HEK293 (cell line): Measurements from ENCODE around the gene DIP2B.
A peak's percentile ranks its signal among the peaks of the same experiment; 100 is the strongest.

ENCODE experiments used
- CTCF ChIA-PET: fragments of 350-600 bp; formaldehyde crosslinking; extraction: SDS; loops from one replicate; lab custom pipeline; 2021; ENCODE audit warnings: antibody characterized with exemption; lab: Yijun Ruan, JAX
- POLR2A ChIA-PET: fragments of 300-600 bp; formaldehyde crosslinking; extraction: SDS; loops from one replicate; lab custom pipeline; 2020; ENCODE audit warnings: antibody characterized with exemption, inconsistent platforms; lab: Yijun Ruan, JAX
- H3K27ac ChIP-seq: fragments of 200-500 bp; sonication (Bioruptor generic); 2 replicates; pipeline ENCODE4 v1.5.1; 2014; ENCODE audit warnings: low read depth, low read length, control low read depth, inconsistent platforms; ENCODE audit errors: extremely low read depth
- H3K36me3 ChIP-seq, 2 experiments: fragments of 200-500 bp in 1 of 2; sonication (Bioruptor generic) in 1 of 2; 1 replicate in 1 of 2; 2 replicates in 1 of 2; pipeline ENCODE4 v1.5.1; 2014 to 2017; ENCODE audit warnings: inconsistent platforms in 2 of 2, low read length in 2 of 2; ENCODE audit not compliant: control insufficient read depth in 2 of 2, insufficient read depth in 1 of 2
- H3K4me1 ChIP-seq: fragments of 200-500 bp; sonication (Bioruptor generic); 2 replicates; pipeline ENCODE4 v1.5.1; 2014; ENCODE audit warnings: mild to moderate bottlenecking, low read length, inconsistent platforms; ENCODE audit not compliant: control insufficient read depth, insufficient read depth
- H3K4me3 ChIP-seq: 2 replicates; pipeline ENCODE4 v1.5.1; 2011; ENCODE audit warnings: low read depth, mild to moderate bottlenecking, control low read depth, low read length, moderate library complexity
- H3K9me3 ChIP-seq: fragments of 200-500 bp; sonication (Bioruptor generic); 2 replicates; pipeline ENCODE4 v1.5.1; 2014; ENCODE audit warnings: low read depth, low read length, inconsistent platforms; ENCODE audit not compliant: control insufficient read depth, insufficient read depth
- BCL11A ChIP-seq: fragments of 450-650 bp; formaldehyde crosslinking; IDR thresholded peaks from 2 replicates; pipeline ENCODE4 v1.5.1; 2016; ENCODE audit warnings: low read depth, missing biosample characterization, missing genetic modification characterization
- GFI1B ChIP-seq: fragments of 450-650 bp; formaldehyde crosslinking; IDR thresholded peaks from 2 replicates; pipeline ENCODE4 v1.5.1; 2016; ENCODE audit warnings: missing biosample characterization, missing genetic modification characterization
- MYNN ChIP-seq: fragments of 450-650 bp; formaldehyde crosslinking; IDR thresholded peaks from 2 replicates; pipeline ENCODE4 v1.5.1; 2016; ENCODE audit warnings: missing biosample characterization, missing genetic modification characterization, borderline replicate concordance
- PRDM6 ChIP-seq: fragments of 450-650 bp; formaldehyde crosslinking; IDR thresholded peaks from 2 replicates; pipeline ENCODE4 v1.5.1; 2017; ENCODE audit warnings: missing biosample characterization, missing genetic modification characterization
- RBAK ChIP-seq: fragments of 450-650 bp; formaldehyde crosslinking; IDR thresholded peaks from 2 replicates; pipeline ENCODE4 v1.5.1; 2016; ENCODE audit warnings: missing biosample characterization, missing genetic modification characterization
- TRIM28 ChIP-seq: IDR thresholded peaks from 2 replicates; pipeline ENCODE4 v1.6.1; 2011; ENCODE audit warnings: low read length, control low read depth, borderline replicate concordance
- ZBTB1 ChIP-seq: fragments of 450-650 bp; formaldehyde crosslinking; IDR thresholded peaks from 2 replicates; pipeline ENCODE4 v1.5.1; 2016; ENCODE audit warnings: missing biosample characterization, missing genetic modification characterization
- ZBTB20 ChIP-seq: fragments of 450-650 bp; formaldehyde crosslinking; IDR thresholded peaks from 2 replicates; pipeline ENCODE4 v1.5.1; 2016; ENCODE audit warnings: missing biosample characterization, missing genetic modification characterization
- ZBTB48 ChIP-seq: fragments of 450-650 bp; formaldehyde crosslinking; IDR thresholded peaks from 2 replicates; pipeline ENCODE4 v1.5.1; 2016; ENCODE audit warnings: missing biosample characterization, missing genetic modification characterization
- ZBTB7A ChIP-seq: fragments of 450-650 bp; formaldehyde crosslinking; IDR thresholded peaks from 2 replicates; pipeline ENCODE4 v1.5.1; 2016; ENCODE audit warnings: low read depth, missing biosample characterization, missing genetic modification characterization
- ZIC2 ChIP-seq: fragments of 450-650 bp; formaldehyde crosslinking; IDR thresholded peaks from 2 replicates; pipeline ENCODE4 v1.5.1; 2016; ENCODE audit warnings: missing biosample characterization, missing genetic modification characterization
- ZNF19 ChIP-seq: fragments of 450-650 bp; formaldehyde crosslinking; IDR thresholded peaks from 2 replicates; pipeline ENCODE4; 2016; ENCODE audit warnings: missing biosample characterization, missing genetic modification characterization, low read depth
- ZNF202 ChIP-seq: fragments of 450-650 bp; formaldehyde crosslinking; IDR thresholded peaks from 2 replicates; pipeline ENCODE4 v1.5.1; 2016; ENCODE audit warnings: missing biosample characterization, missing genetic modification characterization, borderline replicate concordance
- ZNF354C ChIP-seq: fragments of 450-650 bp; formaldehyde crosslinking; IDR thresholded peaks from 2 replicates; pipeline ENCODE4 v1.5.1; 2016; ENCODE audit warnings: missing biosample characterization, missing genetic modification characterization, low read depth, borderline replicate concordance
- ZNF518A ChIP-seq: fragments of 450-650 bp; formaldehyde crosslinking; conservative IDR thresholded peaks from 2 replicates; pipeline ENCODE4 v1.5.1; 2016; ENCODE audit warnings: low read depth, missing biosample characterization, missing genetic modification characterization
- ZNF555 ChIP-seq: fragments of 450-650 bp; formaldehyde crosslinking; conservative IDR thresholded peaks from 2 replicates; pipeline ENCODE4 v1.5.1; 2017; ENCODE audit warnings: missing biosample characterization, mild to moderate bottlenecking, missing genetic modification characterization, inconsistent platforms
- ZNF645 ChIP-seq: fragments of 450-650 bp; formaldehyde crosslinking; IDR thresholded peaks from 2 replicates; pipeline ENCODE4; 2016; ENCODE audit warnings: missing biosample characterization, missing genetic modification characterization
- ZNF768 ChIP-seq: fragments of 450-650 bp; formaldehyde crosslinking; IDR thresholded peaks from 2 replicates; pipeline ENCODE4 v1.5.1; 2018; ENCODE audit warnings: missing biosample characterization, mild to moderate bottlenecking, missing genetic modification characterization
- ZNF830 ChIP-seq: fragments of 450-650 bp; IDR thresholded peaks from 2 replicates; pipeline ENCODE4 v1.5.0; 2018; ENCODE audit warnings: missing biosample characterization, missing genetic modification characterization, low read depth, mild to moderate bottlenecking, moderate library complexity
- ZSCAN18 ChIP-seq: fragments of 450-650 bp; formaldehyde crosslinking; IDR thresholded peaks from 2 replicates; pipeline ENCODE4 v1.5.1; 2016; ENCODE audit warnings: missing biosample characterization, missing genetic modification characterization
- ZSCAN23 ChIP-seq: fragments of 450-650 bp; formaldehyde crosslinking; IDR thresholded peaks from 2 replicates; pipeline ENCODE4 v1.5.1; 2016; ENCODE audit warnings: missing biosample characterization, missing genetic modification characterization

DIP2B gene

GRCh38 chr12:50620978-50621360 is 116.2 kb downstream of the DIP2B start:
- ChIA-PET POLR2A (no interaction called here), CTCF (interaction anchor here (0.5 to 0.7 kb wide), 2 partner anchors 88 to 299 kb away, joined by 4 read pairs; no protein-coding TSS in a partner anchor)
- Histone ChIP-seq H3K36me3 (no peaks in the 10 kb centered on the region), H3K4me1 (peaks cover 20% of the 10 kb centered on the region), H3K9me3 (no peaks in the 10 kb centered on the region), H3K27ac (no peak overlapping the region), H3K4me3 (no peak overlapping the region)
- TF ChIP-seq ZBTB1 (tag by site-specific recombination) = no peak
- TF ChIP-seq PRDM6 (tag by site-specific recombination) = 0 out of 2 replicates have a peak, but pooled peaks have one; percentile 39
- TF ChIP-seq ZNF830 (tag by site-specific recombination) = no peak
- peak; percentile 61; the same call in 1 of the 2 replicates for TF ChIP-seq GFI1B

- TF ChIP-seq ZNF202 (tag by site-specific recombination) (no peak), ZNF19 (tag by site-specific recombination) (no peak), ZSCAN18 (no peak), ZNF768 (no peak), PRDM6 (tag by site-specific recombination) (peak; percentile 0; the same call in 1 of the 2 replicates), TRIM28 (no peak), ZNF555 (tag by site-specific recombination) (no peak), MYNN (tag by site-specific recombination) (0 out of 2 replicates have a peak, but pooled peaks have one; percentile 42), ZNF645 (tag by site-specific recombination) (no peak), ZIC2 (tag by site-specific recombination) (peak; percentile 29), ZBTB48 (no peak), ZNF518A (tag by site-specific recombination) (no peak), ZBTB7A (tag by site-specific recombination) (no peak), RBAK (tag by site-specific recombination) (no peak), ZNF354C (tag by site-specific recombination) (no peak), ZSCAN23 (tag by site-specific recombination) (no peak), ZBTB20 (tag by site-specific recombination) (peak; percentile 22; the same call in 1 of the 2 replicates), BCL11A (tag by site-specific recombination) (no peak)
- TF ChIP-seq, all 188 proteins: peak for 4
- ChIA-PET POLR2A (no interaction called here), CTCF (interaction anchor here (0.6 to 1.1 kb wide), 2 partner anchors 27 to 113 kb away, joined by 3 read pairs; no protein-coding TSS in a partner anchor)
- H3K4me1 ChIP-seq = peaks cover 20% of the 10 kb centered on the region
- no peak overlapping the region for H3K4me3 ChIP-seq
- H3K9me3 ChIP-seq = no peaks in the 10 kb centered on the region
- H3K27ac ChIP-seq = 0 out of 2 replicates have a peak overlapping the region, but pooled peaks have one; percentile 24
- no peaks in the 10 kb centered on the region for H3K36me3 ChIP-seq
Observed at GRCh38 chr12:50621399-50622300, 116.9 kb downstream of the DIP2B start.
